Embryonic facial prominence (tissue), 1 donor: ENCODE results near the gene USP37.
"Not testable (repeated sequence)": the region's sequence is repeated elsewhere in the genome, so short reads cannot be mapped to it uniquely, and the experiment has no call there.

ENCODE experiments used
- DNase-seq: peaks from one replicate; pipeline ENCODE4 v3.0.0-alpha.2; 2016; ENCODE audit errors: extremely low spot score

The USP37 gene

DNA sequence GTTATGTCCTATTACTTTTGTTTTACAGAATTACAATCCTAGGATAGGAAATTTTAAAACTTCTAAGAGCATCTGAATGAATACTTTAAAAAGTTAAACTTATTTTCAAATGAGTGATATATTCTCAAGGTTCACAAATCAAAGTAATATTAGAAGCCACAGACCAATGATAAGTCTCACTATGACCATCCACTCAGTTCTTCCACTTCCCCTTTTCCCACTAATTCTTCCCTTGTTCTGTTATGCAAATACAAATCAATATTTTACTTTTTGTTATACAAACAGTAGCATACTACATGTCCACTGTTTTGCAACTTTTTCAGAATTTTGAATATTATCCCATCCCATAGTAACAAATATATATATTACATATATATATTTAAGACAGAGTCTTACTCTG is 20.2 kb downstream of the USP37 start:
- DNase-seq = no peak

DNA sequence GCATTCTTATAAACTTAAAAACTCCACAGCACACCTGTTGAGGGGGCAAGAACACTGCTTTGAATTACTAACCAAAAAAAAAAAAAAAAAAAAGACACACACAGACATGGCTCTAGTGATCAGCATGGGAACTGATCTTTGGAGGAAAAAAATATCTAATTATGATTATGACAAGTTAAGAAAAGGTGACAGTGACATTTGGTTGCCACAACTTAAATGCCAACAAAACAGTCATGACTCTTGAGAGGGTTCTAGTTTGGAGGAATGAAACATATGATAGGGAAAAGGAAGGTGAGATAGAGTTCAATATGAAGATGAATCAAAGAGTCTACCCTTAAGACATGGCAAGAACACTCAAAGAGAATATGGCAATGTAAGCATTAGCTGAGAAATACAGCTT is 20.6 kb downstream of the USP37 start:
- no peak for DNase-seq

DNA sequence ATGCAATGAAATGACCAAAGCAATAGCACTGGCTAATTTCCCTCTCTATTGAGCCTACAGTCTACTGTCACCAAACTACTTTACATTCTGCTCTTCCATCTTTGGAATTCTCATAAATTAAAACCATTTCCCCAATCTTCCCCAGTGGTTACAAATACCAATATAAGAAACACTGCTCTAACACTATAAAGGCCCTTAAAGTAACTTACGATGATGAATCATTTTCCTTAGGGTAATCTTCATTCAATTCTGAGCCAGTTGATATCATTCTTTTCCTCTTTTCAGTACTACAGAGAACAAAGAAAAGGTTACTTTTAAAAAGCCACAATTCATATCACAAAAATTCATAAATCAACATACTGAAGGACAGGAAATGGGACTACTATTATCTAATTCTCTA is 22.1 kb downstream of the USP37 start:
- DNase-seq = no peak

DNA sequence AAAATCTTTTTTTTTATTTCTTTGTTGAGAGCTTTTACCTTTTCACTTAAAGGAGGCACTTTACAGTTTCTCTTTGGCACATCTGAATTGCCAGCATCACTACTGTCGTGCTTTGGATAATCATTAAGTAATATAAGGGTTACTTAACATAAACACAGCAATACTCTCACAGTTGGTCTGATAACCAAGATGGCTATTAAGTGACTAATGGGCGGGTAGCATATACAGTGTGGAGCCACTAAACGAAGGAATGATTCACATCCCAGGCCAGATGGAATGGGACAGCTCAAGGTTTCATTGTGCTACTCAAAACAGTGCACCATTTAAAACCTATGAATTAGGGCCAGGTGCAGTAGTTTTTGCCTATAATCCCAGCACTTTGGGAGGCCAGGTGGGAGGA is 28.1 kb downstream of the USP37 start:
- DNase-seq = no peak

- no peak for DNase-seq
Measured at GRCh38 chr2:218536804-218537494, 31.2 kb downstream of the USP37 start.

GRCh38 chr2:218529990-218530389 is 38.2 kb downstream of the USP37 start:
- DNase-seq = no peak

DNA sequence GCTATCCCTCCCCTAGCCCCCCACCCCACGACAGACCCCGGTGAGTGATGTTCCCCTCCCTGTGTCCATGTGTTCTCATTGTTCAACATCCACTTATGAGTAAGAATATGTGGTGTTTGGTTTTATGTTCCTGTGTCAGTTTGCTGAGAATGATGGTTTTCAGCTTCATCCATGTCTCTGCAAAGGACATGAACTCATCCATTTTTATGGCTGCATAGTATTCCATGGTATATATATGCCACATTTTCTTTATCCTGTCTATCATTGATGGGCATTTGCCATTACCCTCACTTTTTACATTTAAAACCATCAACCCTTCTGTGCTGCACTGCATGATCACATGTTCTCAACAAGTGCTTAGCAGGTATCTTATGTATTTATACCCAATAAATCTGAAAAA is 39.7 kb downstream of the USP37 start:
- DNase-seq = not testable (repeated sequence)

DNA sequence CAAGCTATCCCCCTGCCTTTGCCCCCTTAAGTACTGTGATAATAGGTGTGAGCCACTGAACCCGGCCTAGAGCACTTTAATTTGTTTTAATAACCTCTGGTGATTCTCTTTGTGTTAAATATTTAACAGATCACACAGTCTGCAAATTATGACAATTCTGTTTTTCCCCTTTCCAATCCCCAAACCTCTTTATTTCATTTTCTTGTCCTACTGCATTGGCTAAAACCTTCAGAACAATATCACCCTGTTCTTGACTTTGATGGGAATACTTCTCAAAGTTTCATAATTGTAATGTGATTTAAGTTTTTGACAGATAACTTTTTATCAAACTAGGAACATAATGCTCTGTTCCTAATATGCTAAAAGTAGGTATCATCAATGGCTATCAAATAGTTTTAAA is 44.5 kb downstream of the USP37 start:
- DNase-seq = no peak

GRCh38 chr2:218518876-218519275 is 49.3 kb downstream of the USP37 start:
- DNase-seq = no peak

GRCh38 chr2:218517434-218518206 is 50.5 kb downstream of the USP37 start:
- DNase-seq = no peak

- no peak for DNase-seq
Measured at GRCh38 chr2:218516614-218517013, 51.5 kb downstream of the USP37 start.

DNA sequence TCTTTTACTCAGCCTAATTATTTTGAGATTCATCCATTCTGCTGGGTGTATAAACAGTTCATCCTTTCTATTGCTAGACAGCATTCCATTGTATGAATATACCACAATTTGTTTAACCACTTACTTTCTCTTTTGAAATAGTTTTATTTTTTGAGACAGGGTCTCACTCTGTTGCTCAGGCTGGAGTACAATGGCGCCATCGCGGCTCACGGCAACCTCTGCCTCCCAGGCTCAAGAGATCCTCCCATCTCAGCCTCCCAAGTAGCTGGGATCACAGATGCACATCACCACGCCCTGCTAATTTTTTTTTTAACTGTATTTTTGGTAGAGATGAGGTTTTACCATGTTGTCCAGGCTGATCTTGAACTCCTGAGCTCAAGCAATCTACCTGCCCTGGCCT is 54.5 kb downstream of the USP37 start:
- no peak for DNase-seq

GRCh38 chr2:218508299-218508698 is 59.9 kb downstream of the USP37 start:
- DNase-seq = no peak

- DNase-seq = no peak
Measured at GRCh38 chr2:218505754-218506371, 62.3 kb downstream of the USP37 start.

DNA sequence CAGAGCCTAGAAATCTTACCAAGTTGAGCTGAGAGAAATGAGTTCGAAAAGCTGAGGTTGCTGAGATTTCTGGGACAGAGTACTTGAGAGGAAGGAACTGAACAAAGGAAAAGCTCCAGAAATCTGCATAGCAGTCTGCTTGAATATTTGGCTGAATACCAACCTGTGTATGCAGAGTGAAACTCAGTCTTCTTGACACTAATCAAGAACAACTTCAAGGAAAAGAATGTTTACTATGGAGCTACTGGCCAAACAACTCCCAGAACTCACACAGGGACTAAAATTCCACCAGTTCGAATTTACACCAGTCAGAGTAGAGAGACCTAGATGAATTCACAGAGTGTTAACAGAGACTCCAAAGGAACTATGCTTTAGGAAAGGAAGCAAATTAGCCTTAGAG is 66.5 kb downstream of the USP37 start:
- no peak for DNase-seq

GRCh38 chr2:218500501-218501060 is 67.6 kb downstream of the USP37 start:
- DNase-seq = no peak

GRCh38 chr2:218485986-218486667 is 82.0 kb downstream of the USP37 start:
- DNase-seq = no peak

GRCh38 chr2:218482651-218483050 is 85.5 kb downstream of the USP37 start:
- no peak for DNase-seq

DNA sequence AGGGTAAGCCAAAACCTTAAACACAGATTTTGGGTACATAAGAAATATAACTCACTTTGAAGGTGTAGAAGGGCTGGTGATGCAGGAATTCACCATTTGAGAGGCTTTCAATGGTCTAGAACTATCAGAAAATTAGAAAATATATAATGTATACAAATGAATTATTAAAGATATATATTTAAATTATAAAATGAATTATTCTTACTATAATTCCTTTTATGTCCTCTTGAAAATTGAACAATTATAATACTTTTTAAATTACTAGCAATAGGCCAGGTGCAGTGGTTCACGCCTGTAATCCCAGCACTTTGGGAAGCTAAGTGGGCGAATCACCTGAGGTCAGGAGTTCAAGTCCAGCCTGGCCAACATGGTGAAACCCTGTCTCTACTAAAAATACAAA is 88.6 kb downstream of the USP37 start:
- DNase-seq = no peak

GRCh38 chr2:218478544-218478943 is 89.6 kb downstream of the USP37 start:
- DNase-seq = no peak

DNA sequence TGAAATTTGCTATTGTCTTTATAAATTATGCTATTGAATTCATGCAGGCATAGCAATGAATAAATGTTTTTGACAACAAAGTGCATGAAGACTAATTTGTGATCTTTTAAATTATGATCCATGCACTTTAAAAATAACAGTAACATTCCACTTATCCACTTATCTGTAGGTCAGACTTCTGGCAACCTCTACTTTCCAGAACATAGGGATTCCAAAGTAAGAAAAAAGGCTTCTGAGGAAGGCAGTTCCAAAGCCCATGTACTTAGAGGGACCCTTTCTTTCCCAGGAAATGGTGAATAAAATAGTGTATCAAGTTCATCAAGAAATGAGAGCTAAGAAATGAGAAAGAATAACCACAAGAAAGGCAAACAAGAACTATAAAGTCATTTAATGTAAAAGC is 90.9 kb downstream of the USP37 start:
- no peak for DNase-seq

GRCh38 chr2:218476676-218477075 is 91.5 kb downstream of the USP37 start:
- no peak for DNase-seq
